HEK293 (cell line): ENCODE data around the gene PRKCA.

Experiments
- CTCF ChIA-PET: fragments of 350-600 bp; formaldehyde crosslinking; extraction: SDS; loops from one replicate; lab custom pipeline; 2021; ENCODE audit warnings: antibody characterized with exemption; lab: Yijun Ruan, JAX
- POLR2A ChIA-PET: fragments of 300-600 bp; formaldehyde crosslinking; extraction: SDS; loops from one replicate; lab custom pipeline; 2020; ENCODE audit warnings: antibody characterized with exemption, inconsistent platforms; lab: Yijun Ruan, JAX
- H3K27ac ChIP-seq: fragments of 200-500 bp; sonication (Bioruptor generic); 2 replicates; pipeline ENCODE4 v1.5.1; 2014; ENCODE audit warnings: low read depth, low read length, control low read depth, inconsistent platforms; ENCODE audit errors: extremely low read depth
- H3K36me3 ChIP-seq, 2 experiments: fragments of 200-500 bp in 1 of 2; sonication (Bioruptor generic) in 1 of 2; 1 replicate in 1 of 2; 2 replicates in 1 of 2; pipeline ENCODE4 v1.5.1; 2014 to 2017; ENCODE audit warnings: inconsistent platforms in 2 of 2, low read length in 2 of 2; ENCODE audit not compliant: control insufficient read depth in 2 of 2, insufficient read depth in 1 of 2
- H3K4me1 ChIP-seq: fragments of 200-500 bp; sonication (Bioruptor generic); 2 replicates; pipeline ENCODE4 v1.5.1; 2014; ENCODE audit warnings: mild to moderate bottlenecking, low read length, inconsistent platforms; ENCODE audit not compliant: control insufficient read depth, insufficient read depth
- H3K4me3 ChIP-seq: 2 replicates; pipeline ENCODE4 v1.5.1; 2011; ENCODE audit warnings: low read depth, mild to moderate bottlenecking, control low read depth, low read length, moderate library complexity
- H3K9me3 ChIP-seq: fragments of 200-500 bp; sonication (Bioruptor generic); 2 replicates; pipeline ENCODE4 v1.5.1; 2014; ENCODE audit warnings: low read depth, low read length, inconsistent platforms; ENCODE audit not compliant: control insufficient read depth, insufficient read depth
- HOXD13 ChIP-seq: sonication (generic); formaldehyde crosslinking; IDR thresholded peaks from 2 replicates; pipeline ENCODE4 v1.8.0; 2022; ENCODE audit warnings: missing genetic modification reagents, borderline replicate concordance
- KLF10 ChIP-seq: fragments of 450-650 bp; IDR thresholded peaks from 2 replicates; pipeline ENCODE4 v1.5.1; 2018; ENCODE audit warnings: missing biosample characterization, mild to moderate bottlenecking, missing genetic modification characterization
- OVOL3 ChIP-seq: fragments of 450-650 bp; formaldehyde crosslinking; IDR thresholded peaks from 2 replicates; pipeline ENCODE4 v1.5.1; 2016; ENCODE audit warnings: missing biosample characterization, missing genetic modification characterization
- TRIM28 ChIP-seq: IDR thresholded peaks from 2 replicates; pipeline ENCODE4 v1.6.1; 2011; ENCODE audit warnings: low read length, control low read depth, borderline replicate concordance
- ZBTB1 ChIP-seq: fragments of 450-650 bp; formaldehyde crosslinking; IDR thresholded peaks from 2 replicates; pipeline ENCODE4 v1.5.1; 2016; ENCODE audit warnings: missing biosample characterization, missing genetic modification characterization
- ZFP41 ChIP-seq: fragments of 450-650 bp; formaldehyde crosslinking; IDR thresholded peaks from 2 replicates; pipeline ENCODE4 v1.5.1; 2016; ENCODE audit warnings: missing biosample characterization, missing genetic modification characterization, borderline replicate concordance
- ZNF10 ChIP-seq: fragments of 450-650 bp; formaldehyde crosslinking; IDR thresholded peaks from 2 replicates; pipeline ENCODE4 v1.5.1; 2017; ENCODE audit warnings: missing biosample characterization, missing genetic modification characterization
- ZNF16 ChIP-seq: fragments of 450-650 bp; formaldehyde crosslinking; IDR thresholded peaks from 2 replicates; pipeline ENCODE4 v1.5.1; 2016; ENCODE audit warnings: low read depth, missing biosample characterization, missing genetic modification characterization
- ZNF23 ChIP-seq: fragments of 450-650 bp; formaldehyde crosslinking; IDR thresholded peaks from 2 replicates; pipeline ENCODE4 v1.5.1; 2016; ENCODE audit warnings: missing biosample characterization, missing genetic modification characterization, borderline replicate concordance
- ZNF354C ChIP-seq: fragments of 450-650 bp; formaldehyde crosslinking; IDR thresholded peaks from 2 replicates; pipeline ENCODE4 v1.5.1; 2016; ENCODE audit warnings: missing biosample characterization, missing genetic modification characterization, low read depth, borderline replicate concordance
- ZNF426 ChIP-seq: fragments of 450-650 bp; formaldehyde crosslinking; IDR thresholded peaks from 2 replicates; pipeline ENCODE4 v1.5.1; 2017; ENCODE audit warnings: missing biosample characterization, missing genetic modification characterization, mild to moderate bottlenecking, inconsistent platforms, moderate library complexity
- ZNF433 ChIP-seq: fragments of 450-650 bp; formaldehyde crosslinking; IDR thresholded peaks from 2 replicates; pipeline ENCODE4 v1.5.1; 2016; ENCODE audit warnings: missing biosample characterization, missing genetic modification characterization, low read depth
- ZNF510 ChIP-seq: fragments of 450-650 bp; formaldehyde crosslinking; IDR thresholded peaks from 2 replicates; pipeline ENCODE4 v1.5.1; 2018; ENCODE audit warnings: mild to moderate bottlenecking, missing genetic modification characterization, missing biosample characterization; ENCODE audit not compliant: insufficient replicate concordance
- ZNF654 ChIP-seq: fragments of 450-650 bp; formaldehyde crosslinking; IDR thresholded peaks from 2 replicates; pipeline ENCODE4 v1.5.1; 2016; ENCODE audit warnings: low read depth, missing biosample characterization, missing genetic modification characterization
- ZNF670 ChIP-seq: fragments of 450-650 bp; formaldehyde crosslinking; IDR thresholded peaks from 2 replicates; pipeline ENCODE4 v1.5.1; 2016; ENCODE audit warnings: missing biosample characterization, missing genetic modification characterization, low read depth
- ZSCAN23 ChIP-seq: fragments of 450-650 bp; formaldehyde crosslinking; IDR thresholded peaks from 2 replicates; pipeline ENCODE4 v1.5.1; 2016; ENCODE audit warnings: missing biosample characterization, missing genetic modification characterization
- TF ChIP-seq, protein P1 (sequence below): fragments of 450-650 bp; IDR thresholded peaks from 2 replicates; pipeline ENCODE4 v1.5.1; 2018; ENCODE audit warnings: missing biosample characterization, missing genetic modification characterization
- TF ChIP-seq, protein P2 (sequence below): fragments of 450-650 bp; formaldehyde crosslinking; IDR thresholded peaks from 2 replicates; pipeline ENCODE4 v1.5.1; 2017; ENCODE audit warnings: missing biosample characterization, missing genetic modification characterization
- TF ChIP-seq, protein P3 (sequence below): fragments of 450-650 bp; formaldehyde crosslinking; IDR thresholded peaks from 2 replicates; pipeline ENCODE4 v1.5.1; 2017; ENCODE audit warnings: missing biosample characterization, missing genetic modification characterization
- TF ChIP-seq, protein P4 (sequence below): fragments of 450-650 bp; formaldehyde crosslinking; IDR thresholded peaks from 2 replicates; pipeline ENCODE4 v1.5.1; 2016; ENCODE audit warnings: missing biosample characterization, missing genetic modification characterization

Gene PRKCA

DNA sequence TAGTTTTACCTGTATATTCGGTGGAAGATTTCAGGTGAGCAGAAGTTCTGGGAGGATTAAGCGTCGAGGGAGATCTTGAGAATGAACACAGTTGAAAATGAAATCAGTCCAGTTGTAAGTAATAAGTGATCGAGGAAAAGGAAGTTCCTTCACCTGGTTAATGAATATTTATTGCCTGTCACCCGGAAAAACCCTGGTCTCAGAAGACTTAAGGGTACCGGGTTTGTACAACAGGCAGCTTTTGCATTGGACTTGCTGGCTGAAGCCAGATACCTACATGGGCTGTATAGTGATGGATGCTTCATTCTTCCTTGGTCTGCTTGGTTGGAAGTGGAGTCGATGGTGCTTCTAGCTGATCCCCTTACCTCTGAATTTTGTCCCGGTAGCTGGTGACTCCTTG, 72.7 kb downstream of the PRKCA start:
- CTCF ChIA-PET, result interaction anchor here (1.3 kb wide), 1 partner anchor 191 kb away, joined by 3 read pairs; no protein-coding TSS in a partner anchor
- TF ChIP-seq ZNF10 (tag by site-specific recombination) (peak; percentile 78; the same call in 1 of the 2 replicates), ZNF354C (tag by site-specific recombination) (no peak)

DNA sequence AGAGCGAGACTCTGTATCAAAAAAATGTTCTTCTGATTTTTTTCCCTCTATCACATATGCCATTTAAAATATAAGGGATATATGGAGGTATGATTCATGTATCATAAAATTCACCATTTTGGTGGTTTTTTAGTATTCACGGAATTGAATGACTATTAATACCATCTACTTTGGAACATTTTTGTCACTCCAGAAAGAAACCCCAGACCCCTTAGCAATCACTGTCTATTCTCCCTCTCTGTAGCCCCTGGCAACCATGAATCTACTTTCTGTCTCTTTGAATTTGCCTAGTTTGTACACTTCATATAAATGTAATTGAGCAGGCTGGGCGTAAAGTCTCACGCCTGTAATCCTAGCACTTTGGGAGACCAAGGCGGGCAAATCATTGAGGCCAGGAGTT, 75.9 kb downstream of the PRKCA start:
- ChIA-PET CTCF (no interaction called here), POLR2A (no interaction called here)
- H3K9me3 ChIP-seq, result no peaks in the 10 kb centered on the region

More for the DNA sequence above, 72.7 kb downstream of the PRKCA start:
- peak overlapping the region; percentile 12; the same call in 1 of the 2 replicates for H3K27ac ChIP-seq
- H3K4me1 ChIP-seq, result peaks cover 20% of the 10 kb centered on the region
- no peaks in the 10 kb centered on the region for H3K36me3 ChIP-seq
- H3K4me3 ChIP-seq, result no peak overlapping the region
- no peaks in the 10 kb centered on the region for H3K9me3 ChIP-seq
- POLR2A ChIA-PET, result interaction anchor here (0.5 to 1.5 kb wide), 2 partner anchors 33 to 74 kb away, joined by 4 to 7 read pairs; no protein-coding TSS in a partner anchor

DNA sequence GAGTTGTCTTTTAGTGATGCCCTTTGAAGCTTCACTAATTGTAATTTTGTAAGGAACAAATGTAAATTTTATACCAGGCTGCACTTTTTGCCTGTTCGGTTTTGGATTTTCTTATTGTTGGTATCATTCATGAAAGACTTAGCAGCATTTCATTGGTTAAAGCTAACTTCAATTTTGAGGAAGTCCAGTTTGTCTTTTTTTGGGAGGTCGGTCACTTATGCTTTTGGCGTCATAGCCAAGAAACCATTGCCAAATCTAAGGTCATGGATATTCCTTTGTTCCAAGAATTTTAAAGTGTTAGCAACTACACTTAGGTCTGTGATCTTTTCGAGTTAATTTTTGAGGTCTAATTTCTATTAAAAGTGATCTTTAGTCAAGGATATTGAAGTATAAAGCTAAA, 77.1 kb downstream of the PRKCA start:
- no peak overlapping the region for H3K4me3 ChIP-seq
- H3K4me1 ChIP-seq, result peaks cover 18% of the 10 kb centered on the region
- H3K36me3 ChIP-seq, result no peaks in the 10 kb centered on the region
- H3K27ac ChIP-seq, result no peak overlapping the region
- H3K9me3 ChIP-seq, result no peaks in the 10 kb centered on the region
- TF ChIP-seq ZNF426 (tag by site-specific recombination) (no peak), ZNF670 (no peak), ZNF510 (tag by site-specific recombination) (no peak), ZNF433 (no peak), KLF10 (no peak), ZFP41 (tag by site-specific recombination) (no peak), ZNF654 (no peak), ZNF23 (tag by site-specific recombination) (no peak), ZSCAN23 (no peak), ZBTB1 (tag by site-specific recombination) (no peak)
- TF ChIP-seq, protein P1, sequence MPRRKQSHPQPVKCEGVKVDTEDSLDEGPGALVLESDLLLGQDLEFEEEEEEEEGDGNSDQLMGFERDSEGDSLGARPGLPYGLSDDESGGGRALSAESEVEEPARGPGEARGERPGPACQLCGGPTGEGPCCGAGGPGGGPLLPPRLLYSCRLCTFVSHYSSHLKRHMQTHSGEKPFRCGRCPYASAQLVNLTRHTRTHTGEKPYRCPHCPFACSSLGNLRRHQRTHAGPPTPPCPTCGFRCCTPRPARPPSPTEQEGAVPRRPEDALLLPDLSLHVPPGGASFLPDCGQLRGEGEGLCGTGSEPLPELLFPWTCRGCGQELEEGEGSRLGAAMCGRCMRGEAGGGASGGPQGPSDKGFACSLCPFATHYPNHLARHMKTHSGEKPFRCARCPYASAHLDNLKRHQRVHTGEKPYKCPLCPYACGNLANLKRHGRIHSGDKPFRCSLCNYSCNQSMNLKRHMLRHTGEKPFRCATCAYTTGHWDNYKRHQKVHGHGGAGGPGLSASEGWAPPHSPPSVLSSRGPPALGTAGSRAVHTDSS, result no peak
- TF ChIP-seq, protein P2, sequence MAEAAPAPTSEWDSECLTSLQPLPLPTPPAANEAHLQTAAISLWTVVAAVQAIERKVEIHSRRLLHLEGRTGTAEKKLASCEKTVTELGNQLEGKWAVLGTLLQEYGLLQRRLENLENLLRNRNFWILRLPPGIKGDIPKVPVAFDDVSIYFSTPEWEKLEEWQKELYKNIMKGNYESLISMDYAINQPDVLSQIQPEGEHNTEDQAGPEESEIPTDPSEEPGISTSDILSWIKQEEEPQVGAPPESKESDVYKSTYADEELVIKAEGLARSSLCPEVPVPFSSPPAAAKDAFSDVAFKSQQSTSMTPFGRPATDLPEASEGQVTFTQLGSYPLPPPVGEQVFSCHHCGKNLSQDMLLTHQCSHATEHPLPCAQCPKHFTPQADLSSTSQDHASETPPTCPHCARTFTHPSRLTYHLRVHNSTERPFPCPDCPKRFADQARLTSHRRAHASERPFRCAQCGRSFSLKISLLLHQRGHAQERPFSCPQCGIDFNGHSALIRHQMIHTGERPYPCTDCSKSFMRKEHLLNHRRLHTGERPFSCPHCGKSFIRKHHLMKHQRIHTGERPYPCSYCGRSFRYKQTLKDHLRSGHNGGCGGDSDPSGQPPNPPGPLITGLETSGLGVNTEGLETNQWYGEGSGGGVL, result no peak
- TF ChIP-seq, protein P3, sequence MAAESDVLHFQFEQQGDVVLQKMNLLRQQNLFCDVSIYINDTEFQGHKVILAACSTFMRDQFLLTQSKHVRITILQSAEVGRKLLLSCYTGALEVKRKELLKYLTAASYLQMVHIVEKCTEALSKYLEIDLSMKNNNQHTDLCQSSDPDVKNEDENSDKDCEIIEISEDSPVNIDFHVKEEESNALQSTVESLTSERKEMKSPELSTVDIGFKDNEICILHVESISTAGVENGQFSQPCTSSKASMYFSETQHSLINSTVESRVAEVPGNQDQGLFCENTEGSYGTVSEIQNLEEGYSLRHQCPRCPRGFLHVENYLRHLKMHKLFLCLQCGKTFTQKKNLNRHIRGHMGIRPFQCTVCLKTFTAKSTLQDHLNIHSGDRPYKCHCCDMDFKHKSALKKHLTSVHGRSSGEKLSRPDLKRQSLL, result no peak
- ChIA-PET POLR2A (no interaction called here), CTCF (interaction anchor here (0.6 kb wide), 1 partner anchor 28 kb away, joined by 3 read pairs; no protein-coding TSS in a partner anchor)

More for the DNA sequence above, 75.9 kb downstream of the PRKCA start:
- Histone ChIP-seq H3K36me3 (no peaks in the 10 kb centered on the region), H3K27ac (no peak overlapping the region), H3K4me1 (peaks cover 20% of the 10 kb centered on the region), H3K4me3 (no peak overlapping the region)
- TF ChIP-seq HOXD13 (CRISPR knock-in tag) (no peak), OVOL3 (no peak), TRIM28 (no peak), ZNF16 (tag by site-specific recombination) (no peak)
- TF ChIP-seq, protein P4, sequence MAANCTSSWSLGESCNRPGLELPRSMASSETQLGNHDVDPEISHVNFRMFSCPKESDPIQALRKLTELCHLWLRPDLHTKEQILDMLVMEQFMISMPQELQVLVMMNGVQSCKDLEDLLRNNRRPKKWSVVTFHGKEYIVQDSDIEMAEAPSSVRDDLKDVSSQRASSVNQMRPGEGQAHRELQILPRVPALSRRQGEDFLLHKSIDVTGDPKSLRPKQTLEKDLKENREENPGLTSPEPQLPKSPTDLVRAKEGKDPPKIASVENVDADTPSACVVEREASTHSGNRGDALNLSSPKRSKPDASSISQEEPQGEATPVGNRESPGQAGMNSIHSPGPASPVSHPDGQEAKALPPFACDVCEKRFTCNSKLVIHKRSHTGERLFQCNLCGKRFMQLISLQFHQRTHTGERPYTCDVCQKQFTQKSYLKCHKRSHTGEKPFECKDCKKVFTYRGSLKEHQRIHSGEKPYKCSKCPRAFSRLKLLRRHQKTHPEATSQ, result no peak
